ENCODE measurements around the gene TUBE1.

Gene TUBE1

DNA sequence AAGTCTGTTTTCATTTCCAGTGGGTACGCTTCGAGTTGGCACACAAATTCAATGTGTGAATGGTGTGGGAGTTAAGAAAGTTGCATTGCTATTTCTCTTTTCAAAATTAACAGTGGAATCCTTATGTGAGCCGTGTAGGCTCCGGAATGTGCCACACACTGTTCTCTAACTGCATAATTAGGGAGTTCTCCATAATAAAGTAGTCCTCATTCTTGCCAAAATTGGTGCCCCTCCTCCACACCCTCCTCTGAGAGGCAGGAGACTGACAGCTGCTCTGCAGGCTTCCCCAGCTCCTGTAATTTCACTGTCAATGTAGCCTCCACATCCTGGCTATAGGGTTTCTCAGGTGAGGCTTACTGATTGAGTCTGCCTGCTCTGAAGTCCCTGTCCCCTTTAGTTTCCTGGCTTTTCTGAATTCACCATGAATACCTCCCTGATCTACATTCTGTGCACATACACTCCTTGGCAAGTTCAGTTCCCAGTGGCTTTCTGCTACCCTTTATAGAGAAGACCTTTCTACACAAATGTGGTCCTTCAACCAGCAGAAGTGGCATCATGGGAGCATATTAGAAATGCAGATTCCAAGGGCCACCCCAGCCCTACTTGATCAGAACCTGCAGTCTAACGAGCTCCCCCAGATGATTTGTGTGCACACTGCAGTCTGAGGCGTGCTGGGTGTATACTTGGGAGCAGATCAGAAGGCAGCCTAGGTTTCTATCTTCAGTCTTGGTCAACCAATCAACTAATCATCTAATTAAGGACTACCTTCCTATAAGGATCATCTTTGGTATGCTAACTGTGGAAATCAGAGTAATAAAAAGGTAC, 53.3 kb downstream of the TUBE1 start:
- DNase-seq (ENCODE audit: low spot score) = no peak

DNA sequence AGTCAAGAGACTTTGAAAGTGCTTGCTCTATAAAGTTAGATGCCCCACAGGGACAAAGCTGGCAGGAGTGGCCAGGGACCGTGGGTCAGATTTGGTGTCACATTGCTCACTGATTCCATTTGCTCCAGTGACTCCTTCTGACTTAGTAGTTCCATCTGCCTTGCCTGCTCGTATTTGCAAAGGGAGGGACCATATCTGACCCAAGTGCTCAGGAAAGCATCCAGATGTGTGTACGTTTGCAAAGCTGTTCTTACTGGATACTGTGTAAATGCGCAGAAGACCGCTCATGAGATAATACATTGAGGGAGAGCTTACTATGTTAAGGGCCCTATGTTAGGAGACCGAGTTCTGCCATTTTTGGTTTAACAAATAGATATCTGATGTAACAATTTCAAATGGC, 54.6 kb downstream of the TUBE1 start:
- no peak for DNase-seq (ENCODE audit: low spot score)

DNA sequence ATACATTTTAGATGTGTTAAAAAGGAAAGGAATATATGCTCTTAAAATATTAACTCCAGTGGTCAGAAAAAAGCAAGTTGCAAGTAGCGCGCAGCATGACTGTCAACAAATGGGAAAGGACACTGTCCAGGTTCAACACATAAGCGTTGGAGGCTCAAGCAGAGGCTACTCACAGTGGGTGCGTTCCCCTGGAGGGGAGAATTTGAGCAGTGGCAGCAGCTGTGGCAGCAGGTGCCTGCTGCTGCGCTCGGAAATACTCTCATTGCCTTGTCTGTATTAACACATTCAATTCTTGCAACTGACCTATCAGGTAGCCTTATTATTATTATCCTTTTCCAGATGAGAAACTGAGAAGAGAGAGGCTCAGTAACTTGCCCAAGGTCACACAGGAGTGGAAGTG, 55.3 kb downstream of the TUBE1 start:
- DNase-seq (ENCODE audit: low spot score) = no peak

DNA sequence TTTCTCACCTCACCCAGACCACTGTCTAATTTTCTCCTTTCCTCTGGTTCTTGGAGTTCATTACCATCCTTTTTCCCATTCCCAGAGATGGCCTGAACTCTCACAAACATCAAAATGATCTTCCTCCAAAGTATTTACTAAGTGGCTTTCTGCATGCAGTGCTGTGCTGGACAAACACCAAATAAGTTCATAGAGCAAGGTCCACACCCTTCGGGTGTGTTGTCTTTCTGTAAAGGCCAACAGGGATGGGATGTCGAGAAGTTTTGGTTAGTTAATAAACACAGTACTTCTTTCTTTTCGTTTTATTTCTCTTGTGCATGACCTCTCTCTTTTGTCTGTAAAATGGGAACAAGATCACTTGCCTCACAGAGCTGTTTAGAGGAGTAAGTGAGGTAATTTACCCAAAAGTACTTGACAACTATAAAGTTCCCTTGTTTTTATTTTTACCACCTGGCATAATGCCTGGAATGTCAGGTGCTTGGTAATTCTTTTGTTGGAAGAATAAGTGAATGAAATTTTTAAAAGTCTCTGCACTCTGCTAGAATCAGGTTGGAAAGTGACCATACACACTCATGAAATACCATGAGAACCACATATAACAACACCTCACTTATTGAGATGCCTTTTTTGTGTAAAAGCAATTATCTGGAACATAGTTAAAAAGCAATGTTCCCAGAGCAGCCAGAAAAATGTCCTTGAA, 56.2 kb downstream of the TUBE1 start:
- no peak for DNase-seq (ENCODE audit: low spot score)

DNA sequence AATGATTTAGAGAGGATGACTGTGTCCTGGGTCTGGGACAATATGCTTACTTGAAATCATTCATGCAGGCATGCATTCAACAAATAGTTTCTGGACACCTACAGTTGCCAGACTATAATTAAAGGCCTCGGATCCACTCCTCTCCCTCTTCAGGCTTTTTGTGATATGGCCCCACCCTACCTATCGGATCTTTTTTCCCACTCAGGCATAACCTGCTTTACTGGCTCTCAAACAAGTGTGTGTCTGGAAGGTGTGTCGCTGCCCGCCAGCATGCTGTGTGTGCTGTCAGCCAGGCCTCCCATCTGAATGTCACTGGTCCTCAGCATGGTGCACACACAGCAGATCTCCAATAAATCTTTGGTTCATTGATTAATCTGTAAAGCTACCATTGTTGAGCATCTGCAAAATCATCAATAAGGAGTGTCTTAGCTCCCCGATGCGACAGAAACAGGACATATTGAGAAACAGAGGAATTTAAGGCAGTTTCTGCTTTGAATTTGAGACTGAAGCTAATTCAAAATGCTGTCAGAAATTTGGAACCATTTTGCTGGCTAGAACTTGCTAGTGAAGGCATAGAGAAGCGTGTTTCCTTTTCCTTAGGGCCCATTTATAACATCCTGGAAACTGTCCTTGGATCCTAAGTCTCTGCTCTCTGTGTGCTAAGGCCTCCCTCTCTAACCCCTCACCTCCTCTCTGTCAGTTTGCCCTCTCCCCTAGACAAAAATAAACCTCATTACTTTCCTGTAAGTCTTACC, 56.9 kb downstream of the TUBE1 start:
- no peak for DNase-seq (ENCODE audit: low spot score)

DNA sequence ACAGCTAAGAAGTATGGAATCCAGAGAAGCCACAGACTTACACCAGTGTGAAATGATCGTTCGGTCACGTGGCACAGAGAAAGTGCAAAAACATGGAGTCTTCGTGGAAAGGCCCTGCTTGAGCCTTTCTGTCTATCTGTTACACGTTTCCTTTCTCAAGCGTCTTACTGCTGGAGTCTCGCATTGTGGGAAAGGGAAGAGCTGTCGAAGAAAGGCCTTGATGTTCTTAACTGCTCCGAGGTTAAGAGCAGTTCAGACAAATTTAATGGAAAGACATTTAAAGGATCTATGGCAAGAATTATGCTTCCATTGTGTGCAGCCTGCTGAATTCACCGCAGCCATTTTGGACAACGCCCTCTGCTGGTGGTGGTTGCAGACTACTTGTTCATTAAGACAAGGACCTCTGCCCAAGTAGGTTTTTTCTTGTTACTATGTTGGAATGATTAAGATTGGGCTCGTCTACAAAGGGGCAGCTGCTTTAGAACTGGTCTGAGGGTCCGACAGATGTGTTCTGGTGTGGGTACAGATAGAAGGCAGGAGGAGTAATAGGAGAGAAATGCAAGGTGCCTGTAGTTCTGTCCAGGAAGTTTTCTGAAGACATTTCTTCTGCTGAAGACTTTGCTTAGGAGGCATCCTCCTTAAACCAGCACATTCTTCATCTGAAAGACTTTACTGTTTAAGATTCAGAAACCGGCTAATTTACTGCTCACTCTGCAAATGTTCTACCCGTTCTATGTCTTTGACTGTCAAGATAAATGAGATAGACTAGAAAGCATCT, 58.0 kb downstream of the TUBE1 start:
- peak; percentile 77 for DNase-seq (ENCODE audit: low spot score)

DNA sequence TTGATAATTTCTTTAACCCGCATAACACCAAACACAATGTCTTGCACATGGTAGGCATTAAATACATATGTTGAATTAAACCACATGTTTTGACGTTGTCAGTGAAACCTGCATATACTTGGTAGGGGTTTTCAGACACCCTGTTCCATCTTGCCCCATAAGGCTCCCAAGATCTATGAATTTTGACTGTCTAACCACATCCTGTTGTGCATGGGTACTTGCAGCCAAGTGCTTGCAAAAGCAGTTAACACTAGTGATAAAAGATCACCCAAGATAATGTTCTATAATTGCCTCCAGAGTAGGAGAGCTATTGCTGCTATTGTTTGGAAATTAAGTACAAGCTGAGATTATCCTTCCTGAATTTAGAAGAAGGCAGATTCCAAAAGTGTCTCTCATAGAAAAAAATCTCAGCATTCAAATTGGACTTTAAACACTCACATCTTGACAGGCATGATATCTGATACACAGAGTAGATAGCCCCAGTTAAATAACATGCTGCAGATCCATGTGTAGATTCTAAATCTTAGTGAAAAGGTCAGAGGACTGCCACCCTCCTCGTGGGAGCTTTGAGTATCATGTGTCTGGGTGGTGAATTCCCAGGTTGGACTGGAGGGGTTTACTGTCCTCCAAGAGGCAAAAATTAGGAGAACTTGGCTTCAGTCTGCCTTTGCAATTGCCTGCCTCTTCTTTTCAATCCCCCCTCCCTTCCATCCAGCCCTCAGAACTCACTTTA, 59.2 kb downstream of the TUBE1 start:
- peak; percentile 80 for DNase-seq (ENCODE audit: low spot score)

DNA sequence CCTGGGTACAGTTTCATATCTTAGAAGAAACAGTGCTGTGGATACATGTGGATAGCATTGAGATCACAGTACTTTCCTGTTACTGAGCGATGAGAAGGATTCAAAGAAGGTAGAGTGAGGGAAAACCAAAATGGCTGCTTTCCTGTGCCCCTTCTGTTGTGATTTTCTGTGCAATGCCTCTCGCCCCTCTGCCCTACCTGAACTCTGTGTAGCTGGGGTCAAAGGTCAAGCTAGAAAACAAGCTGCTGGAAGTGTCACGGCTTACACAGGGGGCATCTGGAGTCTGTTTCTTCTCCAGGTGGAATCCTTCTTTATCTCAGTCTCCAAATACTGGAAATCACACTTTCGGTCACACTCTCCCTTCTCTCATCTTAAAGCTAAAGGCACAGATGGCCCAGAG, 60.3 kb downstream of the TUBE1 start:
- no peak for DNase-seq (ENCODE audit: low spot score)

DNA sequence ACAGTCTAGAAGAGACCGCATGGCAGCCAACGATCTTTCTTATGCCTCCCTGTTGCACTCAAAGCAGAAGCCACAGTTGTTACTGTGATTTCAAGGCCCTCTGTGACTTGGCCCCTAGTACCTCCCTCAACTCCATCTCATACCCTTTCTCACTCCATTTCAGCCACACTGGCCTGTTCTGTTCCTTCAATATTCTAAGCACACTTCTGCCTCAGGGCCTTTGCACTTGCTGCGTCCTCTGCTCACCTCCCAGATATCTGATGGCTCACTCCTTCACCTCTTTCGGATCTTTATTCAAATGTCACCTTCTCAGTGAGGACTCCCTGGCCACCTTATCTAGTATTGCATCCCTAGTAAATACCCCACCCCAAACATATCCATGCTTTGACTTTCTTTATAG, 62.8 kb downstream of the TUBE1 start:
- DNase-seq (ENCODE audit: low spot score) = no peak

DNA sequence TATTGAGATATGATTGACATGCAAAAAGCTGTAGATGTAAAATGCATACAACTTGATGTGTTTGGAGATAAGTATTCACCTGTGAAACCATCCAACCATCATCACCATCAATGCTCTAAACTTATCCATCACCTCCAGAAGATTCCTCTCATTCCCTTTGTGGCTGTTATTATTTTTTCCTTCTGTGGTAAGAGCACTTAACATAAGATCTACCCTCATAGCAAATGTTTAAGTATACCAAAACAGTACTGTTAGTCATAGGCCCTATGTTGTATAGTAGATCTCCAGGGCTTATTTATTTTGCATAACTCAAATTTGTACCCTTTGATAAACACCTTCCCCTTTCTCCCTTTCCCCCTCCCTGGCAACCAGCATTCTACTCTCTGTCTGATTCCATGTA, 64.5 kb downstream of the TUBE1 start:
- DNase-seq (ENCODE audit: low spot score) = no peak

DNA sequence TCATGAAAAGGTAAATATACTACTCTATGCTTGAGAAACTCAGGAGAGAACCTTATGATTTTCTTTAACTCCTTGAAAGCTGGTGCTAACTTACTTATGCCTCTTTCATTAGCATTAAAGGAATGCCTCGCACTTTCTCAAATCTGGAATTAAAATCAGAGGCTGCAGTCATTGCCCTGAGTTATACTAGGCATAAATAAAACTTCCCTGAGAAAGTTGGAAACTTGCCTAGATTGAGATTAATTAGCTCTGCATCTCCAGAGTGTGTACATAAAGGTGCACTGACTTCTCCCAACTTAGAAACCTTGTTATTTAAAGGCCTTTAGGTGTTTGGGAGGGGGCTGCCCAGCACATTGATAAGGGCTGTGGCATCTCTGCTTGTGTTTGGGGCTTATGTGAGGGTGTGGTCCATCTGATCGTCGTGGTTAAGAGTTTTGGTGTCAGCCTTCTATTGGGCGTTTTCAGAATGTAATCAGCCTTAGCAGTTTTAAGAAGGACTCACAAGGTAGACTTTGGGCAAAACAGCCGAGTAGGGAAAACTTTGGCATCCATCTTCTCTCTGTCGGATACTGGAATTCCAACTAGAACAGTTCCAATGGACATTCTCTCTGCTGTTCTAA, 65.5 kb downstream of the TUBE1 start:
- no peak for DNase-seq (ENCODE audit: low spot score)

All from activated CD4-positive, alpha-beta T cell treated with anti-CD3 and anti-CD28 coated beads, Interleukin-2, Interleukin-4, amounts not matched to agents 100 ng/mL and 50 ng/mL, durations not matched to agents 16 hours and 8 hours (primary cell).